Cardiac fibroblast (primary cell): ENCODE measurements around the gene BRINP3.
A peak's percentile ranks its signal among the peaks of the same experiment; 100 is the strongest.

Experiments used
- DNase-seq, 2 donors: peaks; one replicate each; pipeline versions ENCODE4 v3.0.0 to v3.0.0-alpha.2; 2010; ENCODE audit warnings: low read depth in 2 of 2
- H3K4me3 ChIP-seq, 2 donors: replicated peaks in 1 of 2; 1 replicate in 1 of 2; 2 replicates in 1 of 2; pipeline ENCODE4 v1.5.1; 2011; ENCODE audit warnings: low read depth in 2 of 2, low read length in 2 of 2, mild to moderate bottlenecking in 2 of 2, moderate library complexity in 1 of 2
- CTCF ChIP-seq: IDR thresholded peaks from one replicate; pipeline ENCODE4 v1.5.1; 2011; ENCODE audit warnings: low read depth, mild to moderate bottlenecking, low read length, inconsistent platforms

The BRINP3 gene

GRCh38 chr1:190476321-190476720, 1.3 kb downstream of the BRINP3 start:
- TF ChIP-seq CTCF: no peak
- H3K4me3 ChIP-seq: peak overlapping the region in 1 of 2 donors; percentile 37
- no peak for DNase-seq

- DNase-seq: peak in 1 of 2 donors; percentile 29
- H3K4me3 ChIP-seq: peak overlapping the region in 1 of 2 donors; percentile 37
- TF ChIP-seq CTCF: no peak
Measured at GRCh38 chr1:190475421-190476141, 2.1 kb downstream of the BRINP3 start.

GRCh38 chr1:190474650-190475211, 2.9 kb downstream of the BRINP3 start:
- TF ChIP-seq CTCF: no peak
- H3K4me3 ChIP-seq: peak overlapping the region in 1 of 2 donors; percentile 37
- DNase-seq: no peak

GRCh38 chr1:190474010-190474409, 3.7 kb downstream of the BRINP3 start:
- DNase-seq: no peak
- no peak for TF ChIP-seq CTCF
- H3K4me3 ChIP-seq: no peak overlapping the region

- no peak overlapping the region for H3K4me3 ChIP-seq
- DNase-seq: no peak
- no peak for TF ChIP-seq CTCF
Measured at GRCh38 chr1:190472494-190472893, 5.2 kb downstream of the BRINP3 start.

- no peak overlapping the region for H3K4me3 ChIP-seq
- no peak for DNase-seq
- TF ChIP-seq CTCF: no peak
Measured at GRCh38 chr1:190472042-190472441, 5.6 kb downstream of the BRINP3 start.
